GM20431 (cell line): ENCODE data around the gene RBM44.
"Not testable (repeated sequence)": the region's sequence is repeated elsewhere in the genome, so short reads cannot be mapped to it uniquely, and the experiment has no call there.

Experiments
- in situ Hi-C: fragments of 300-500 bp; cut with MseI, MboI; formaldehyde crosslinking; loops from one replicate; pipeline ENCODE4 v1.15.0; 2020; ENCODE audit warnings: low sequenced_read_pairs; ENCODE audit not compliant: unreplicated experiment

The RBM44 gene, protein sequence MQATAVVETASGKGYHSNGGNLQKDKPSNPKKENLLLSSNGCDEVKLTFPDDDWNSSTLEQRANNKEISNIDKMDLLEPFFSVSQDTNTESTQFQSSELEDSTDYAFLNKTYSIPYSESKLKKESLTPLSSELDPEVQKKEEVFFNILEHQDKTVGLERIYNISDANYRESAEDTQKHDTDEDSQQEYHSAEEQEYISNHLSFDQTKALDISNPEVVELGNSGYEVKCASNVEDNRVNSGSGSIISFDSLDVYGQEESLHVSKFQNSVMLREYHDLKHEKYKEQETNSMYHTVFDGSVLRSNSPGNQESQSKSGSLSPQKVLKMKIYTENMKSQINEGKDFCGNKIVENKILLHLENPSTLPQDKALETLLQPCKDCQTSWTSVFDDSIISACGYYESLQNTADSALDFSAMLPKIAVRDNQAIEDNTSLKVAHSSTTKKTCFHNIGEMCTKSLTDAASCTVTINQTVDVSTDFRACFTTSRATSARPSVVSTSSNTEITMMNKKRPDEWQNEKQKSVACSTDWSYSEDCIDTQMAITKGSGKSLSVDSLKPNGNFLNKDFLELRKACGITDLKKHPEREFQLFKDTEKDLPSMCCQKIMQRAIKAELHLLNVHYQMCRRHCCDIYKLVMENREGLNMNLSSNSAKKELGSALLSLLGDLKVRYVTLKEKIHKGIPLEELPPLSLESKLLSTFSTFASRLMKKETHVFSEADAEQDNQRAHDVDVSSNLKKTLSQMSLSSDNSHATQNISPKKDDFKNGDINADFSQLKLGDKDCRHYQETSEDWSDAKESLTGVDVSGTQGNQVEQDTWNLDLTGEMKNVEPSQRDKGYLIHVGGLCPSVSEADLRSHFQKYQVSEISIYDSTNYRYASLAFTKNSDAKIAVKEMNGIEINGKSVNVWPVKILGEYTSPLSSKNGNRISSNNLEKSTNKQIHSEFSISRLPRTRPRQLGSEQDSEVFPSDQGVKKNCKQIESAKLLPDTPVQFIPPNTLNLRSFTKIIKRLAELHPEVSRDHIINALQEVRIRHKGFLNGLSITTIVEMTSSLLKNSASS

DNA sequence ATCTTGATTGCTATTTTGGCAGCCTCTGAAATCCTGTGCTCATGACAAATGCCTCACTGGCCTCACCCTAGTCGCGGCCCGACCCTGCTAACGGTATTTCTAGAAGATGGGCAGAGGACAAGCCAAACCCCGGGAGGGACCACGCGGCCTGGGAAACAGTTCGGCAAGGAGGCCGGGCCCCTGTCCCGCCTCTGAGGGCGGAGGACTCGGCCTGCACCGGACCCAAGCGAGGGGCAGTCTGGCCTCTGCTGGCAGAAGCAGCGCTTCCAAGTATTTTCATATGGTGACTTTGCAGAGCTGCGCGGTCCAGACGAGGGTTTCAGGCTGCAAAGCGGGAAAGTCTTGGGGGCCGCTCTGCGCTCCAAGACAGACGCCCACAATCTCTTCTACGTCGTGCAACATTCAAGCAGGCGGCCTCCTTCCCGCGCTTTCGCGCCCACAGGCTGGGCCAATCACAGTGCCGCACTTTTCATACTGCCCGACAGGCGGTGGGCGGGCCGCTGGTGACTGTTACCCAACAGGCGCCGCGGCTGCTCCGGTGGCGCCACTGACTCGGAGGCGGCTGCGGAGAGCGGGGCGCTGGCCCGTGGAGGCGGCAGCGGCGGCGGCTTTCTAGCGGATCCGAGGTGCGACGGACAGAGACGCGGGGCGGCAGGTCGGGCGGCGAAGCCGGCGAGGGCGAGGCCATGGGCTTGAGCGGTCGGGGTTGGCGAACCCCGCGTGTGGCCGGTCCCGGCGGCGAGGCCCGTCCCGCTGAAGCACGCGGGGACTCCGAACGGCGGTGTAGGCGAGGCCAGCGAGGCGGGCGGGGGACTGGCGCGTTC, at the start of gene RBM44:
Gene RBM44 (plus strand): TSS at position 544 of the 824 bp plus-strand sequence. CDS start 14,831 bp downstream, outside the sequence.
- in situ Hi-C loops: no loop called here

GRCh38 chr2:237749002-237749401, 49.6 kb upstream of the RBM44 start:
- in situ Hi-C loops: loop anchor here (10.0 kb wide), 1 partner anchor 74 kb away; no protein-coding TSS in a partner anchor

DNA sequence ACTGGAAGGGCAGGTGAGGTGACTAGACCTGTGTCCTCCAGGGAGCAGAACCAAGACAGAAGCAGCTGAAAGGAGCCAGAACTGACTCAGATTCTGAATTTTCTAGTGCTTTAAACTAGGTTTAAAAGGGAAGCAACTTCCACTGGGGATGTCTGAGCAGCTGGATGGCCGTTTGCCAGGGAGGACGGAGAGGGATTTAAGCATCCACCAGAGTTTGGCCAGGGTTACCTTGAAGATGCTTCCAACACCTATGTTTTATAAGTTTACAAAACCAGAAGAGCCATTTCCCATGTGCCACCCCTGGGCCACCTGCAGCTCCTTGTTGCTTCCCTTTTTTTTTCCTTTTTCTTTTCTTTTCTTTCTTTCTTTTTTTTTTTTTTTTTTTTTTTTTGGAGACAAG, 48.6 kb upstream of the RBM44 start:
- in situ Hi-C loops: loop anchor here (10.0 kb wide), 1 partner anchor 75 kb away; no protein-coding TSS in a partner anchor

- in situ Hi-C loops: not testable (repeated sequence)
These were observed 48.1 kb upstream of the RBM44 start for GRCh38 chr2:237750441-237750840.

DNA sequence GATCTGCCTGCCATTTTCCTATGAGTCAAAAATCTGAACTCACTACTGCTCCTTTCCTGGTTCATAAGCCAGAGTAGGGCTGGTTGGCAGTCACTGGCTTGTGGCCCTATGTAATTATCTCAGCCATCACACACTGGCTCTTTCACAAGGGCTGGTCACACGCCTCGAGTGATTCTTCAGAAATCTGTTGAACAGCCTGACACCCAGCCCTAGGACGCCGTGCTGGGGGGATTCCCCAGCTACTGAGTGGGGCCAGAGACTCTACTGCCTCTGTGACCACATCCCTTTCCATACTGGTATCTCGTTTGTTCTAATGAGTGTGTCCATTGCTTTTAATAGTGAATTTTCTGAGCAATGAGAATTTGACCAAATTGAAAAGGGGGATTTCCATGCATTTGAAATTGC, 45.8 kb upstream of the RBM44 start:
- in situ Hi-C loops: no loop called here

DNA sequence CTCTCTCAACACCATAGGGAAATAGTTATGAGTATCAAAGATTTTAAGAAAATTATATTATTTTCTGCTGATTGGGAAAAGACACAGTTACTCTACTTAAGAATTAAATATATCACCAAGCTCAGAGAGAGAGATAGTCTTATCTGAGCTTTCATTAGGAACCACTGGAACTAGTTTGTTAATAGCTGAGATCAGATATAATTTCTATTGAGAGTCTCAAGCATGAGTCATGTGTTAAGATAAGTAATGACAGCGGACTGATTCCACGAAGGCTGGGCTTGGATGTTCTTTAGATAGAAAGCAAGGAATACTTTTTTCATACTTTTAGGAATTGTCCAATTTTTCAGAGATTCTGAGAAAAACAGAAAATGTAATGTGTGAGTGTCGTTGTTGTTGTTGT, 44.4 kb upstream of the RBM44 start:
- in situ Hi-C loops: no loop called here

GRCh38 chr2:237754626-237755248, 43.8 kb upstream of the RBM44 start:
- in situ Hi-C loops: no loop called here

DNA sequence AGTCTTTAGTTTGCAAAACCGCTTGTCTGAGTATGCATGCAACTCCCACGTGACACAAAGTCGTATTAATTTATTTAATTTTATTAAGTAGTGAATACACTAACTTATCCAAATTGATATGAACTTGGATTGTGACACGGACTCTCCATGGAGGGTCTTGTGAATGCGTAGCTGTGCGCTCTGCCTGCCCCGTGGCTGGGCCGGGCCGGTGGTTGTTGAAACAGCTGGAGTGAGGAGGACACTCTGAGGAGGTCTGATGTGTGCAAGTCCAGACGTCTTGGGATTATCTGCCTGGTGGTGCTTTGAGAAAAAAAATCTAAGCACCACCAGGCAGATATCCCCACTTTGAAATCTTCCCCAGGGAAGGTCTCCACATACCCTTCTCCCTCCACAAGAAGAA, 41.0 kb upstream of the RBM44 start:
- in situ Hi-C loops: no loop called here

DNA sequence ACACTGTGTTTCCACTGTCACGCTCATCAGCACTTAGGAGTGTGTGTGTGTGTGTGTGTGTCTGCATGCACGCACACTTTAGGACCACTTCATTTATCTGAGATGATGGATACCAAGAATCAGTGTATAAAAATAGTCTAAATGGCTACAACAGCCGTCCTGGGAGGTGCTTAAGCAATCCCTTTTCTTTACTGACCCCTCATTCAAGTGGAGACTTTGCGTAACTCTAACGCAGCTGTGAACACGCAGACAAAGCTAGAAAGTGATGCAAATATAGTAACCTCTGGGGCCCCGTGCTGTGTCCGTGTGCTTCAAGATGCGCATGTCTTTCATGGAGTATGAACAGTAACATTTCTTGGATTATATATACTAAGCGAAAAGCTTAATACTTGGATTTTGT, 40.4 kb upstream of the RBM44 start:
- in situ Hi-C loops: no loop called here

DNA sequence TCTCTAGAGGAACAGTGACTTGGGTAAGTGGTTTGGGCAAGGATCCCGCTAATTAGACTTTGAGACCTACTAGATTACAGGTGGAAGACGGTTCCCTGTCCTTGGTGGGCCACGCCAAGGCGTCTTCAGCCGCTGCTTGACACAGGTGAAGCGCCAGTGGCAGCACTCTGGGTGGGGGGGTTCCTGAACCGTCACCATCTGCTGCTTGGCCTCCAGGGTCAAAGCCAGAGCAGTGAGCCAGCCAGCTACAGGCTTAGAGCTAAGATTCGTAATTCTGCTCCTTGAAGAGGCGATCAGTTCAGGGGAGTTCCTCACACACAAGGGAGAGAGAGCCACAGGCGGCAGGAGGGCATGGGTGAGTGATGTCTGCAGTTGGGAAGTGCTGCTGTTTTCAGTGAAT, 39.4 kb upstream of the RBM44 start:
- in situ Hi-C loops: no loop called here

GRCh38 chr2:237760506-237761502, 37.8 kb upstream of the RBM44 start:
- in situ Hi-C loops: no loop called here

- in situ Hi-C loops: not testable (repeated sequence)
These were observed 36.0 kb upstream of the RBM44 start for GRCh38 chr2:237762291-237763182.

DNA sequence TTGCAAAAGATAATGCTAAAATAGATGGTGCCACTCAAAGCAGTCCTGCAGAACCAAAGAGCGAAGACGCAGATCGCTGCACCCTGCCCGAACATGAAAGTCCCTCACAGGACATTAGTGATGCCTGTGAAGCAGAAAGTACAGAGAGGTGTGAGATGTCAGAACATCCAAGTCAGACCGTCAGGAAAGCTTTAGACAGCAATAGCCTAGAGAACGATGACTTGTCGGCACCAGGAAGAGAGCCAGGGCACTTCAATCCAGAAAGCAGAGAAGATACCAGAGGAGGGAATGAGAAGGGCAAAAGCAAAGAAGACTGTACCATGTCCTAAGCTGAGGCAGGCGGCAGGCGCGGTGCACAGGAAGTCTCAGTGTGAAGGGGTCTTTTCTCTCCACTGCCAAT, 34.8 kb upstream of the RBM44 start:
- in situ Hi-C loops: no loop called here

DNA sequence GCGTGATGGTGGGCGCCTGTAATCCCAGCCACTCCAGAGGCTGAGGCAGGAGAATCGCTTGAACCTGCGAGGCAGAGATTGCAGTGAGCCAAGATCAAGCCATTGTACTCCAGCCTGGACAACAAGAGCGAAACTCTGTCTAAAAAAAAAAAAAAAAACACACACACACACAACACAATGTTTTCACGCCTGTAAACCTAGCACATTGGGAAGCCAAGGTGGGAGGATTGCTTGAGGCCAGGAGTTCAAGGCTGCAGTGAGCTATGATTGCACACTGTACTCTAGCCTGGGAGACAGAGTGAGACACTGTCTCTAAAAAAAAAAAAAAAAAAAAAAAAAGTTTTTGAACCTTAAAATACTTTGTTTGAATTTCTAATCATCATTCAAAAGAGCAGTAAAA, 33.5 kb upstream of the RBM44 start:
- in situ Hi-C loops: not testable (repeated sequence)

DNA sequence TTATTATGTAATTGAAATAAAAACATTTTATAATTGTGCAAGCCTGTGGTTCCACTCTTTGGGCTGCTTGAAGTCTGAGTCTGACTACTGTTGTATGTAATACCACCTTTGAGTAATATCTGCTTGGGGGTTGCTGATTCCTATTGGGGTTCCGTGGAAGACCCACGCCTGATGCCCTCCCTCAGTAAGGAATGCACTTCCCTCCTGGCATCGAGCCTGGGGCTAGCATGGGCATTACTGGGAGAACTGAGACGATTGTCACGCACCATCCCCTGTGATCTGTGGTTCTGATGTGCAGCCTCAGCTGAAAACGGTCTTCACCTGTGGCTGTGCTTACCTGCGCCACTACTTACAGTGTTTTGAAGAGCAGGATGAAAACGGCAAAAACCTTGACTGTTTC, 32.7 kb upstream of the RBM44 start:
- in situ Hi-C loops: no loop called here

DNA sequence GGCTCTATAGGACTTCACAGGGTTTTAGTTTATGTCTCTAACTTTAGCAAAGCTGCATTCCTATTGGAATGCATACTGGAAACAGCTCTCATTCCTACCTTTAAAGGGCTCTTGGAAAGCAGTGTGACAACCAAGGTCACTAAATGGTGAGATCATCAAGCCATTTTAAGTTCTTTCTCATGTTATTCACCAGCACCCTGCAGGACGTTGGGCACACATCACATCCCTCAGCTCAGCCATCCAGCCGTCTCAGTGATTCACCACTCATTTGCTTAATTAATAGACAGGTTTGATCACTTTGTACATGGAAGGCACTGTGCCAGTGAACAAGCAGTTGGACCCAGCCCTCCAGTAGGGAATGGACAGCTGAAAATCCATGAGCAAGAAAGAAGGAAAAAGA, 32.2 kb upstream of the RBM44 start:
- in situ Hi-C loops: no loop called here

DNA sequence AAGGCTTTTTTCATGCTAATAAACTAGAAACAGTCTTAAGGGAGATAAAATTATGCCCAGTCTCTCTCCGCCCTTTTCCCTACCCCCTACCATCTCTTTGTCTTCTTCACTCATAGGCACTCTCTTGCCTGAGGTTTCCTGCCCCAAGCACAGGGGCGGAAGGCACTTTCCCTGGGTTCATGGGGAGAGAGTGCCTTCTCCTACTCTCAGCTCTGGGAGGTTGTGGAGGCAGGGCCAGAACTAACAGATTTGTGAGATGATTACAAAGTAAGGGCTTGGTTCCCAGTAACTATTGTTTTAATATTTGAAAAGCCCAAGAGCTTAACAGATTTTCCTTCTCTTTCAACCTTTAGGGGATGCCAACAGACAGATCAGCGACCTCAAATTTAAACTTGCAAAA, 26.1 kb upstream of the RBM44 start:
- in situ Hi-C loops: no loop called here
